IMR-90 (cell line): ENCODE results near the gene ANO7. TPM values are rescaled to one million over a fixed set of nuclear protein-coding genes. Genes with fewer than 3 reads are reported as not detected.
A peak's percentile ranks its signal among the peaks of the same experiment; 100 is the strongest.

ENCODE experiments used
- ATAC-seq: fragments of 200-7000 bp; cut with Tn5 transposase; 2 replicates; pipeline ENCODE4 v1.9.1; 2020; ENCODE audit warnings: low read depth, mild to moderate bottlenecking, moderate library complexity
- BruUV-seq: library from RNA; stranded (reverse); fragments of 400-500 nt; replicated peaks from 2 replicates; lab custom pipeline; 2021; lab: Mats Ljungman, UMichigan
- CTCF ChIA-PET: fragments of 300-600 bp; formaldehyde crosslinking; extraction: SDS; loops from one replicate; lab custom pipeline; 2021; ENCODE audit warnings: antibody characterized with exemption; lab: Yijun Ruan, JAX
- POLR2A ChIA-PET: fragments of 300-600 bp; sonication (Branson Sonifier 250); formaldehyde crosslinking; loops from one replicate; lab custom pipeline; 2022; ENCODE audit warnings: antibody characterized with exemption; ENCODE audit not compliant: unreplicated experiment; lab: Charles Lee
- DNase-seq: peaks from one replicate; pipeline ENCODE4 v3.0.0; 2013
- H2AFZ ChIP-seq: replicated peaks from 2 replicates; pipeline ENCODE3; 2013; ENCODE audit warnings: low read length, mild to moderate bottlenecking; ENCODE audit not compliant: poor library complexity
- H2AK5ac ChIP-seq: 2 replicates; pipeline ENCODE4 v1.6.1; 2013; ENCODE audit warnings: low read depth, low read length, inconsistent platforms
- H2AK9ac ChIP-seq: replicated peaks from 2 replicates; pipeline ENCODE3; 2013; ENCODE audit warnings: mild to moderate bottlenecking, low read depth, low read length, moderate library complexity; ENCODE audit not compliant: poor library complexity
- H2BK120ac ChIP-seq: 2 replicates; pipeline ENCODE4 v1.6.1; 2013; ENCODE audit warnings: low read depth, low read length, inconsistent platforms
- H2BK15ac ChIP-seq: 3 replicates; pipeline ENCODE4 v1.6.1; 2013; ENCODE audit warnings: low read depth, low read length, inconsistent platforms
- H2BK20ac ChIP-seq: 2 replicates; pipeline ENCODE4 v1.6.1; 2013; ENCODE audit warnings: low read depth, mild to moderate bottlenecking, inconsistent platforms, low read length, moderate library complexity
- H2BK5ac ChIP-seq: 2 replicates; pipeline ENCODE4 v1.6.1; 2013; ENCODE audit warnings: mild to moderate bottlenecking, low read depth, low read length, inconsistent platforms; ENCODE audit not compliant: poor library complexity, severe bottlenecking
- H3K14ac ChIP-seq: replicated peaks from 2 replicates; pipeline ENCODE4 v1.6.1; 2013; ENCODE audit warnings: low read depth, low read length, inconsistent platforms
- H3K18ac ChIP-seq: 2 replicates; pipeline ENCODE4 v1.6.1; 2013; ENCODE audit warnings: low read depth, low read length, control low read depth
- H3K23ac ChIP-seq: 2 replicates; pipeline ENCODE4 v1.6.1; 2013; ENCODE audit warnings: low read depth, low read length, inconsistent platforms
- H3K27ac ChIP-seq: 2 replicates; pipeline ENCODE4 v1.5.1; 2013; ENCODE audit warnings: mild to moderate bottlenecking, control low read depth, low read length; ENCODE audit not compliant: insufficient read depth
- H3K27me3 ChIP-seq: 2 replicates; pipeline ENCODE4 v1.6.1; 2013; ENCODE audit warnings: low read length; ENCODE audit not compliant: control insufficient read depth, insufficient read depth
- H3K36me3 ChIP-seq: 2 replicates; pipeline ENCODE4 v1.6.1; 2013; ENCODE audit warnings: low read length, mixed read lengths; ENCODE audit not compliant: control insufficient read depth, insufficient read depth
- H3K4ac ChIP-seq: 2 replicates; pipeline ENCODE4 v1.6.1; 2013; ENCODE audit warnings: low read depth, low read length, inconsistent platforms
- H3K4me1 ChIP-seq: 2 replicates; pipeline ENCODE4 v1.6.1; 2013; ENCODE audit warnings: low read length, mixed read lengths; ENCODE audit not compliant: control insufficient read depth, insufficient read depth
- H3K4me2 ChIP-seq: 2 replicates; pipeline ENCODE4 v1.6.1; 2013; ENCODE audit warnings: low read depth, mild to moderate bottlenecking, control low read depth, low read length, moderate library complexity
- H3K4me3 ChIP-seq: 2 replicates; pipeline ENCODE4 v1.5.1; 2013; ENCODE audit warnings: low read depth, mild to moderate bottlenecking, control low read depth, low read length, moderate library complexity; ENCODE audit not compliant: insufficient read depth
- H3K56ac ChIP-seq: 2 replicates; pipeline ENCODE4 v1.6.1; 2013; ENCODE audit warnings: low read length, inconsistent platforms; ENCODE audit not compliant: insufficient read depth; ENCODE audit errors: extremely low read depth
- H3K79me1 ChIP-seq, 2 experiments: 2 replicates each; pipeline ENCODE4 v1.6.1; 2013; ENCODE audit warnings: low read length in 2 of 2, inconsistent platforms in 1 of 2, low read depth in 1 of 2
- H3K9ac ChIP-seq: 2 replicates; pipeline ENCODE4 v1.6.1; 2013; ENCODE audit warnings: low read depth, low read length, control low read depth
- H3K9me1 ChIP-seq: 2 replicates; pipeline ENCODE4 v1.6.1; 2013; ENCODE audit warnings: low read length, inconsistent platforms; ENCODE audit not compliant: insufficient read depth
- H3K9me3 ChIP-seq: 2 replicates; pipeline ENCODE4 v1.6.1; 2013; ENCODE audit warnings: low read length; ENCODE audit not compliant: control insufficient read depth, insufficient read depth
- H4K20me1 ChIP-seq: 2 replicates; pipeline ENCODE4 v1.6.1; 2013; ENCODE audit warnings: low read length, inconsistent platforms; ENCODE audit not compliant: insufficient read depth
- H4K5ac ChIP-seq: 2 replicates; pipeline ENCODE4 v1.6.1; 2013; ENCODE audit warnings: mild to moderate bottlenecking, low read depth, low read length, control low read depth
- H4K8ac ChIP-seq, 2 experiments: 2 replicates each; pipeline ENCODE4 v1.6.1; 2013; ENCODE audit warnings: low read depth in 2 of 2, low read length in 2 of 2, control low read depth in 1 of 2, inconsistent platforms in 1 of 2
- H4K91ac ChIP-seq: 2 replicates; pipeline ENCODE4 v1.6.1; 2013; ENCODE audit warnings: low read depth, low read length, inconsistent platforms; ENCODE audit not compliant: insufficient read depth
- CEBPB ChIP-seq: IDR thresholded peaks from 2 replicates; pipeline ENCODE4 v1.6.1; 2012; ENCODE audit warnings: low read depth, low read length, improper control_type of control experiment
- ELK1 ChIP-seq: fragments of 150-350 bp; IDR thresholded peaks from 2 replicates; pipeline ENCODE4 v1.6.1; 2016; ENCODE audit warnings: low read depth, mild to moderate bottlenecking, low read length, moderate library complexity, borderline replicate concordance
- FOS ChIP-seq: fragments of 150-350 bp; IDR thresholded peaks from 2 replicates; pipeline ENCODE4 v1.6.1; 2016; ENCODE audit warnings: low read depth, low read length
- MXI1 ChIP-seq: IDR thresholded peaks from 2 replicates; pipeline ENCODE4 v1.6.1; 2012; ENCODE audit warnings: low read depth, mild to moderate bottlenecking, low read length, moderate library complexity, borderline replicate concordance
- NFE2L2 ChIP-seq: fragments of 150-350 bp; IDR thresholded peaks from 2 replicates; pipeline ENCODE4 v1.6.1; 2016; ENCODE audit warnings: low read depth, mild to moderate bottlenecking, low read length
- POLR2A ChIP-seq: IDR thresholded peaks from 2 replicates; pipeline ENCODE4 v1.6.1; 2012; ENCODE audit warnings: mild to moderate bottlenecking, low read depth, low read length
- RAD21 ChIP-seq: IDR thresholded peaks from 2 replicates; pipeline ENCODE4 v1.6.1; 2012; ENCODE audit warnings: low read length, improper control_type of control experiment
- WGBS, 2 experiments: methylation state at CpG; one replicate each; pipeline versions ENCODE4 v1.1.5 to v1.1.7; 2013; ENCODE audit warnings: missing lambda C conversion rate in 2 of 2; ENCODE audit not compliant: insufficient read length in 1 of 2; ENCODE audit errors: extremely low coverage in 2 of 2; 5-methylcytosine and 5-hydroxymethylcytosine counted together
- dilution Hi-C: fragments of 300-500 bp; cut with HindIII; formaldehyde crosslinking; loops from one replicate; pipeline ENCODE4 v1.14.3; 2018; ENCODE audit warnings: low sequenced_read_pairs; ENCODE audit not compliant: unreplicated experiment
- in situ Hi-C: fragments of 300-500 bp; cut with MboI; formaldehyde crosslinking; loops from 3 replicates; pipeline ENCODE4 v1.14.3; 2019; ENCODE audit warnings: low sequenced_read_pairs, inconsistent platforms, mixed read lengths
- intact Hi-C: fragments of 100-400 bp; cut with micrococcal nuclease; formaldehyde crosslinking; loops from 2 replicates; pipeline ENCODE4 v1.10.0; 2022
- polyA plus RNA-seq, 3 experiments: library from polyadenylated mRNA; depleted of rRNA; stranded (reverse); fragments of >200 nt; gene quantifications; 2 replicates each; pipeline ENCODE4 v1.2.3, GENCODE V29; 2012; ENCODE audit warnings: low replicate concordance in 1 of 3
- total RNA-seq: library from RNA; depleted of rRNA; stranded (reverse); fragments of >200 nt; gene quantifications from 2 replicates; pipeline ENCODE4 v1.2.3, GENCODE V29; 2012
- TF ChIP-seq, protein P1 (sequence below): conservative IDR thresholded peaks from 2 replicates; pipeline ENCODE4 v1.5.1; 2012; ENCODE audit warnings: mild to moderate bottlenecking, low read depth, low read length, improper control_type of control experiment

Gene ANO7
- total and polyA plus RNA-seq, 2 of the 4 experiments (the other 2 are of a cell fraction) = 0.36 to 3.4 TPM

DNA sequence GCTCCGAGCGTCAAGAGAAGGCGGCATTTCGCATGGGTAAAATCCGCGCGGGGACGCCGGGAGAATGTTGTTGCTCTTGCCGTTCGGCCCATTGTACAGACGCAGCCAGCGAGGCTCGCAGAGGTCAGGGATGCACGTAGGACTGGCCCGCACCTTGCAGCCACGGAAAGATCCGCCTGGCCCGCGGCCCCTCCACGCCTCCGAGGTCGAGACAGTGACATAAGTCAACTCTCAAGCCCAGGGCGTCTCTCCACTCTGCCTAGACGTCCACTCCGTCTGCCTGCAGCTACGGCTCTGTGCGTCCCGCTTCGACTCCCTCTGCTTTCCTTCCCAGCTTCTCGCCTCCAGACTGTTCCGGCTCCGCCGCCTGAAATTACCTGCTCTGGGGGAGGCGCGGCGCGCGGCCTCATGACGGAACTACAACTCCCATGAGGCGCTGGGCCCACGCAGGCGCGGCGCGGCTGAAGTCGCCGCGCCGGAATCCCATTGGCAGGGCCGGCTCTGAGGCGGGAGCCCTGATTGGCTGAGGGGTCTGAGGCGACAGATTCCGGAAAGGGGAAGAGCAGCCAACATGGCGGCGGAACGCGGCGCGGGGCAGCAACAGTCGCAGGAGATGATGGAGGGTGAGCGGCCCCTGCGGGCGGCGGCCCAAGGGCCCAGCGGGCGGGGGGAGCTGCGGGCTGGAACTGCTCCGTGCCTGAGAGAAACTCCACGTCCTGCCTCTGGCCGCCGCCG is 38.4 kb upstream of the ANO7 start, which contains the start of gene PPP1R7:
PPP1R7 (plus strand) TSS at position 543 of the 735 bp plus-strand sequence; CDS start at position 572, 29 bp downstream.
- intact Hi-C loops (loop anchor here (2.0 to 5.0 kb wide), 3 partner anchors 47 to 299 kb away; partner anchors contain the start of gene MTERF4), in situ Hi-C loops (no loop called here), dilution Hi-C loops (no loop called here)
- peak; percentile 73; the same call in 1 of the 2 replicates for TF ChIP-seq MXI1
- no peak for TF ChIP-seq ELK1
- TF ChIP-seq NFE2L2 = no peak
- TF ChIP-seq RAD21 = 0 out of 2 replicates have a peak, but pooled peaks have one; percentile 22
- no peak for TF ChIP-seq CEBPB
- peak; percentile 80 for TF ChIP-seq POLR2A
- TF ChIP-seq, protein P1, sequence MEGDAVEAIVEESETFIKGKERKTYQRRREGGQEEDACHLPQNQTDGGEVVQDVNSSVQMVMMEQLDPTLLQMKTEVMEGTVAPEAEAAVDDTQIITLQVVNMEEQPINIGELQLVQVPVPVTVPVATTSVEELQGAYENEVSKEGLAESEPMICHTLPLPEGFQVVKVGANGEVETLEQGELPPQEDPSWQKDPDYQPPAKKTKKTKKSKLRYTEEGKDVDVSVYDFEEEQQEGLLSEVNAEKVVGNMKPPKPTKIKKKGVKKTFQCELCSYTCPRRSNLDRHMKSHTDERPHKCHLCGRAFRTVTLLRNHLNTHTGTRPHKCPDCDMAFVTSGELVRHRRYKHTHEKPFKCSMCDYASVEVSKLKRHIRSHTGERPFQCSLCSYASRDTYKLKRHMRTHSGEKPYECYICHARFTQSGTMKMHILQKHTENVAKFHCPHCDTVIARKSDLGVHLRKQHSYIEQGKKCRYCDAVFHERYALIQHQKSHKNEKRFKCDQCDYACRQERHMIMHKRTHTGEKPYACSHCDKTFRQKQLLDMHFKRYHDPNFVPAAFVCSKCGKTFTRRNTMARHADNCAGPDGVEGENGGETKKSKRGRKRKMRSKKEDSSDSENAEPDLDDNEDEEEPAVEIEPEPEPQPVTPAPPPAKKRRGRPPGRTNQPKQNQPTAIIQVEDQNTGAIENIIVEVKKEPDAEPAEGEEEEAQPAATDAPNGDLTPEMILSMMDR = 0 out of 2 replicates have a peak, but pooled peaks have one; percentile 25
- TF ChIP-seq FOS = peak; percentile 29; the same call in 1 of the 2 replicates
- Histone ChIP-seq H4K91ac (peak within 1 kb of the TSS; percentile 89), H3K4me2 (peak within 1 kb of the TSS; percentile 99), H3K36me3 (peaks cover 6% of the 10 kb centered on the region), H3K4me3 (peak within 1 kb of the TSS; percentile 75), H3K79me1 (peaks cover 21 to 42% of the 10 kb centered on the region in 2 experiments), H2AFZ (peak within 1 kb of the TSS; percentile 96), H3K23ac (peak within 1 kb of the TSS; percentile 91), H4K5ac (peak within 1 kb of the TSS; percentile 15; the same call in 1 of the 2 replicates), H3K14ac (peak within 1 kb of the TSS; percentile 83), H3K4ac (peak within 1 kb of the TSS; percentile 92), H4K20me1 (peaks cover 21% of the 10 kb centered on the region), H3K27ac (peak within 1 kb of the TSS; percentile 16), H2BK15ac (no peak within 1 kb of the TSS; the same call in 2 of the 3 replicates), H4K8ac (peak within 1 kb of the TSS; percentile 62 to 83), H3K9ac (peak within 1 kb of the TSS; percentile 87), H2AK9ac (peak within 1 kb of the TSS; percentile 98), H3K27me3 (no peaks in the 10 kb centered on the region), H3K9me1 (peaks cover 17% of the 10 kb centered on the region), H3K18ac (no peak within 1 kb of the TSS), H3K4me1 (peaks cover 7% of the 10 kb centered on the region; the same call in 1 of the 2 replicates), H3K9me3 (no peaks in the 10 kb centered on the region), H3K56ac (peak within 1 kb of the TSS; percentile 42; the same call in 1 of the 2 replicates), H2BK5ac (peak within 1 kb of the TSS; percentile 43), H2BK120ac (0 out of 2 replicates have a peak within 1 kb of the TSS, but pooled peaks have one; percentile 30), H2BK20ac (no peak within 1 kb of the TSS), H2AK5ac (peak within 1 kb of the TSS; percentile 90)
- ATAC-seq = peak; percentile 90
- WGBS, 2 experiments = 2% methylated on average over 38 of the region's 73 CpGs; no CpG with 5 or more reads in 1 of the 2 experiments
- BruUV-seq = no TSS peak
- ChIA-PET CTCF (interaction anchor here (0.6 kb wide), 1 partner anchor 539 kb away, joined by 3 read pairs; no protein-coding TSS in a partner anchor), POLR2A (no interaction called here)
- peak; percentile 90 for DNase-seq
